Neural progenitor cell (in vitro differentiated cells): ENCODE measurements around the gene NME2.

Experiments used
- EZH2 ChIP-seq: fragments of 200-600 bp; sonication (generic); IDR thresholded peaks from 2 replicates; pipeline ENCODE4 v1.6.1; 2017; ENCODE audit warnings: antibody characterized with exemption, mild to moderate bottlenecking, moderate library complexity
- EZH2phosphoT487 ChIP-seq: fragments of 200-600 bp; sonication (generic); IDR thresholded peaks from 2 replicates; pipeline ENCODE4 v1.6.1; 2017; ENCODE audit warnings: antibody characterized with exemption
- TF ChIP-seq, protein P1 (sequence below): fragments of 200-600 bp; sonication (generic); IDR thresholded peaks from 2 replicates; pipeline ENCODE4 v1.5.1; 2017; ENCODE audit warnings: antibody characterized with exemption, mild to moderate bottlenecking

GRCh38 chr17:51152766-51153209 is 13.4 kb upstream of the NME2 start:
- TF ChIP-seq, protein P1, sequence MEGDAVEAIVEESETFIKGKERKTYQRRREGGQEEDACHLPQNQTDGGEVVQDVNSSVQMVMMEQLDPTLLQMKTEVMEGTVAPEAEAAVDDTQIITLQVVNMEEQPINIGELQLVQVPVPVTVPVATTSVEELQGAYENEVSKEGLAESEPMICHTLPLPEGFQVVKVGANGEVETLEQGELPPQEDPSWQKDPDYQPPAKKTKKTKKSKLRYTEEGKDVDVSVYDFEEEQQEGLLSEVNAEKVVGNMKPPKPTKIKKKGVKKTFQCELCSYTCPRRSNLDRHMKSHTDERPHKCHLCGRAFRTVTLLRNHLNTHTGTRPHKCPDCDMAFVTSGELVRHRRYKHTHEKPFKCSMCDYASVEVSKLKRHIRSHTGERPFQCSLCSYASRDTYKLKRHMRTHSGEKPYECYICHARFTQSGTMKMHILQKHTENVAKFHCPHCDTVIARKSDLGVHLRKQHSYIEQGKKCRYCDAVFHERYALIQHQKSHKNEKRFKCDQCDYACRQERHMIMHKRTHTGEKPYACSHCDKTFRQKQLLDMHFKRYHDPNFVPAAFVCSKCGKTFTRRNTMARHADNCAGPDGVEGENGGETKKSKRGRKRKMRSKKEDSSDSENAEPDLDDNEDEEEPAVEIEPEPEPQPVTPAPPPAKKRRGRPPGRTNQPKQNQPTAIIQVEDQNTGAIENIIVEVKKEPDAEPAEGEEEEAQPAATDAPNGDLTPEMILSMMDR, result no peak
- no peak for TF ChIP-seq EZH2
- TF ChIP-seq EZH2phosphoT487, result no peak
